Measurements from ENCODE around the gene TEX19. TPM values are rescaled to one million over a fixed set of nuclear protein-coding genes. Genes with fewer than 3 reads are reported as not detected.

TEX19 gene
- total and polyA plus RNA-seq, 4 donors: 0.03 TPM; not detected in 3

GRCh38 chr17:82402865-82403264, 43.8 kb downstream of the TEX19 start:
- WGBS, 2 donors: 88 to 90% methylated on average over 7 of the region's 7 CpGs
- Histone ChIP-seq H3K27ac (ENCODE audit: low read depth in 1 of 2, low read length in 1 of 2) (no peak overlapping the region), H3K9me3 (ENCODE audit: control insufficient read depth in 4 of 4, insufficient read depth in 3 of 4, low read length in 3 of 4) (no peaks in the 10 kb centered on the region), H3K9ac (ENCODE audit: insufficient read depth in 1 of 2, low read length in 2 of 2) (no peak overlapping the region), H3K4me3 (no peak overlapping the region), H3K4me1 (ENCODE audit: control insufficient read depth in 5 of 5, insufficient read depth in 5 of 5, low read length in 5 of 5) (peaks cover 0 to 10% (median 0%) of the 10 kb centered on the region in 5 donors), H3K27me3 (ENCODE audit: control insufficient read depth in 3 of 3, insufficient read depth in 3 of 3, low read length in 2 of 3) (no peaks in the 10 kb centered on the region), H3K36me3 (ENCODE audit: control insufficient read depth in 4 of 4, insufficient read depth in 4 of 4, low read length in 4 of 4) (peaks cover 0 to 21% (median 0%) of the 10 kb centered on the region in 4 donors)
- TF ChIP-seq CTCF (IDR thresholded peaks at IDR 0.05; ENCODE audit: control extremely low read depth, extremely low read depth): no peak
- ATAC-seq (ENCODE audit: insufficient read depth, low FRiP score) (no peak), DNase-seq (no peak)

- Histone ChIP-seq H3K9me3 (ENCODE audit: control insufficient read depth in 4 of 4, insufficient read depth in 3 of 4, low read length in 3 of 4) (no peaks in the 10 kb centered on the region), H3K27me3 (ENCODE audit: control insufficient read depth in 3 of 3, insufficient read depth in 3 of 3, low read length in 2 of 3) (no peaks in the 10 kb centered on the region), H3K9ac (ENCODE audit: insufficient read depth in 1 of 2, low read length in 2 of 2) (no peak overlapping the region), H3K27ac (ENCODE audit: low read depth in 1 of 2, low read length in 1 of 2) (no peak overlapping the region), H3K36me3 (ENCODE audit: control insufficient read depth in 4 of 4, insufficient read depth in 4 of 4, low read length in 4 of 4) (peaks cover 0 to 22% (median 0%) of the 10 kb centered on the region in 4 donors), H3K4me3 (no peak overlapping the region), H3K4me1 (ENCODE audit: control insufficient read depth in 5 of 5, insufficient read depth in 5 of 5, low read length in 5 of 5) (peaks cover 0 to 10% (median 0%) of the 10 kb centered on the region in 5 donors)
- no peak for DNase-seq
- ATAC-seq (ENCODE audit: insufficient read depth, low FRiP score): no peak
- TF ChIP-seq CTCF (IDR thresholded peaks at IDR 0.05; ENCODE audit: control extremely low read depth, extremely low read depth): no peak
- 96 to 97% methylated on average over 67 of the region's 67 CpGs for WGBS, 2 donors
These were observed 44.9 kb downstream of the TEX19 start for GRCh38 chr17:82403662-82404660.

- Histone ChIP-seq H3K9me3 (ENCODE audit: control insufficient read depth in 4 of 4, insufficient read depth in 3 of 4, low read length in 3 of 4) (no peaks in the 10 kb centered on the region), H3K4me1 (ENCODE audit: control insufficient read depth in 5 of 5, insufficient read depth in 5 of 5, low read length in 5 of 5) (peaks cover 0 to 9% (median 0%) of the 10 kb centered on the region in 5 donors), H3K27ac (ENCODE audit: low read depth in 1 of 2, low read length in 1 of 2) (no peak overlapping the region), H3K4me3 (no peak overlapping the region), H3K9ac (ENCODE audit: insufficient read depth in 1 of 2, low read length in 2 of 2) (no peak overlapping the region), H3K36me3 (ENCODE audit: control insufficient read depth in 4 of 4, insufficient read depth in 4 of 4, low read length in 4 of 4) (peaks cover 0 to 27% (median 0%) of the 10 kb centered on the region in 4 donors), H3K27me3 (ENCODE audit: control insufficient read depth in 3 of 3, insufficient read depth in 3 of 3, low read length in 2 of 3) (no peaks in the 10 kb centered on the region)
- 93 to 94% methylated on average over 14 of the region's 14 CpGs for WGBS, 2 donors
- DNase-seq (no peak), ATAC-seq (ENCODE audit: insufficient read depth, low FRiP score) (no peak)
- TF ChIP-seq CTCF (IDR thresholded peaks at IDR 0.05; ENCODE audit: control extremely low read depth, extremely low read depth): no peak
These were observed 46.0 kb downstream of the TEX19 start for GRCh38 chr17:82405051-82405450.

All from lung (tissue), 12 donors.